Body of pancreas (tissue), 4 donors: Measurements from ENCODE around the gene BRSK1. TPM values are rescaled to one million over a fixed set of nuclear protein-coding genes. Genes with fewer than 3 reads are reported as not detected.

Experiments
- ATAC-seq: fragments of 150-250 bp; one replicate; pipeline ENCODE4 v1.9.1; 2016
- DNase-seq, 4 donors: peaks; one replicate each; pipeline ENCODE4 v3.0.0-alpha.2; 2019
- H3K27ac ChIP-seq, 4 donors: fragments of 200-600 bp; sonication (generic); 1 replicate in 3 of 4; 2 replicates in 1 of 4; pipeline versions ENCODE4 v1.5.1 to v1.6.1; 2016 to 2019; ENCODE audit warnings: mild to moderate bottlenecking in 1 of 4, mixed read lengths in 1 of 4, moderate library complexity in 1 of 4
- H3K27me3 ChIP-seq, 2 donors: fragments of 200-600 bp; sonication (generic); one replicate each; pipeline ENCODE4 v1.6.0; 2016; ENCODE audit warnings: mild to moderate bottlenecking in 1 of 2
- H3K36me3 ChIP-seq, 2 donors: fragments of 200-600 bp; sonication (generic); replicated peaks in 1 of 2; 2 replicates each; pipeline ENCODE4 v1.5.1; 2016; ENCODE audit warnings: low read depth in 2 of 2; ENCODE audit not compliant: insufficient read depth in 1 of 2
- H3K4me1 ChIP-seq: fragments of 200-600 bp; sonication (generic); one replicate; pipeline ENCODE4 v1.6.0; 2016
- H3K4me3 ChIP-seq, 2 donors: fragments of 200-600 bp; sonication (generic); 1 replicate in 1 of 2; 2 replicates in 1 of 2; pipeline ENCODE4 v1.5.1; 2016 to 2019
- H3K9me3 ChIP-seq, 3 donors: fragments of 200-600 bp; sonication (generic); 1 replicate in 2 of 3; 2 replicates in 1 of 3; pipeline ENCODE4 v1.5.1; 2016
- CTCF ChIP-seq, 7 experiments: fragments of 450-650 bp in 4 of 7; fragments of 200-600 bp in 3 of 7; sonication (generic) in 3 of 7; IDR thresholded peaks; one replicate each; pipeline ENCODE4 v1.5.1; 2016 to 2019; ENCODE audit warnings: antibody characterized with exemption in 7 of 7
- POLR2A ChIP-seq, 3 donors: fragments of 450-650 bp; IDR thresholded peaks; one replicate each; pipeline ENCODE4 v1.6.1; 2016; ENCODE audit warnings: antibody characterized with exemption in 3 of 3, mild to moderate bottlenecking in 2 of 3
- WGBS, 2 donors: methylation state at CpG; one replicate each; pipeline ENCODE4 v1.1.5; 2017; 5-methylcytosine and 5-hydroxymethylcytosine counted together
- intact Hi-C: fragments of 100-400 bp; cut with DNase I; formaldehyde crosslinking; loops from one replicate; pipeline ENCODE4 v1.15.1; 2023
- total RNA-seq, 2 donors: library from RNA; depleted of rRNA; stranded (reverse); fragments of >200 nt; gene quantifications; one replicate each; pipeline ENCODE4 v1.1.0, GENCODE V29; 2016

BRSK1 gene
- total RNA-seq, 2 donors from 2014 or later = 0.66 to 1.0 TPM

GRCh38 chr19:55252760-55253663 lies 30.8 kb upstream of the BRSK1 start:
- Histone ChIP-seq H3K4me1 (peaks cover 36% of the 10 kb centered on the region), H3K9me3 (no peaks in the 10 kb centered on the region), H3K27me3 (no peaks in the 10 kb centered on the region), H3K4me3 (no peak overlapping the region), H3K27ac (no peak overlapping the region), H3K36me3 (no peaks in the 10 kb centered on the region)
- TF ChIP-seq CTCF (IDR thresholded peaks at IDR 0.05) = no peak
- no peak for TF ChIP-seq POLR2A (IDR thresholded peaks at IDR 0.05)
- intact Hi-C loops = no loop called here
- no peak for ATAC-seq
- no peak for DNase-seq
- WGBS, 2 donors = 80 to 92% methylated on average over 16 to 21 of the region's 21 CpGs

GRCh38 chr19:55253842-55254624 lies 29.8 kb upstream of the BRSK1 start:
- no peak for ATAC-seq
- WGBS, 2 donors = 62 to 73% methylated on average over 22 to 23 of the region's 23 CpGs

GRCh38 chr19:55254625-55254977 lies 29.2 kb upstream of the BRSK1 start:
- TF ChIP-seq CTCF (IDR thresholded peaks at IDR 0.05) (no peak), POLR2A (IDR thresholded peaks at IDR 0.05) (no peak)
- Histone ChIP-seq H3K4me1 (peaks cover 40% of the 10 kb centered on the region), H3K36me3 (no peaks in the 10 kb centered on the region), H3K27me3 (no peaks in the 10 kb centered on the region), H3K27ac (peak overlapping the region in 2 of 4 donors; percentile 14 to 55), H3K9me3 (no peaks in the 10 kb centered on the region), H3K4me3 (no peak overlapping the region)
- WGBS, 2 donors = 55 to 60% methylated on average over 3 to 6 of the region's 6 CpGs
- DNase-seq = no peak
- intact Hi-C loops = no loop called here
- no peak for ATAC-seq

More at GRCh38 chr19:55253842-55254624, 29.8 kb upstream of the BRSK1 start:
- peak overlapping the region in 2 of 4 donors; percentile 14 to 55 for H3K27ac ChIP-seq
- H3K4me1 ChIP-seq = peaks cover 36% of the 10 kb centered on the region
- no peaks in the 10 kb centered on the region for H3K36me3 ChIP-seq
- TF ChIP-seq POLR2A (IDR thresholded peaks at IDR 0.05) (no peak), CTCF (IDR thresholded peaks at IDR 0.05) (no peak)
- H3K4me3 ChIP-seq = no peak overlapping the region
- intact Hi-C loops = no loop called here
- DNase-seq = peak in 1 of 4 donors; percentile 21
- no peaks in the 10 kb centered on the region for H3K27me3 ChIP-seq
- H3K9me3 ChIP-seq = no peaks in the 10 kb centered on the region

GRCh38 chr19:55255618-55256423 lies 28.0 kb upstream of the BRSK1 start:
- Histone ChIP-seq H3K4me1 (peaks cover 44% of the 10 kb centered on the region), H3K36me3 (no peaks in the 10 kb centered on the region), H3K4me3 (no peak overlapping the region), H3K9me3 (no peaks in the 10 kb centered on the region), H3K27me3 (no peaks in the 10 kb centered on the region), H3K27ac (no peak overlapping the region)
- TF ChIP-seq CTCF (IDR thresholded peaks at IDR 0.05) (no peak), POLR2A (IDR thresholded peaks at IDR 0.05) (no peak)
- DNase-seq (no peak), ATAC-seq (no peak)
- 49 to 66% methylated on average over 15 to 17 of the region's 17 CpGs for WGBS, 2 donors
- intact Hi-C loops = no loop called here
